Measurements from ENCODE around the gene TM9SF1. TPM values are rescaled to one million over a fixed set of nuclear protein-coding genes. Genes with fewer than 3 reads are reported as not detected.
A peak's percentile ranks its signal among the peaks of the same experiment; 100 is the strongest.

TM9SF1 gene, protein sequence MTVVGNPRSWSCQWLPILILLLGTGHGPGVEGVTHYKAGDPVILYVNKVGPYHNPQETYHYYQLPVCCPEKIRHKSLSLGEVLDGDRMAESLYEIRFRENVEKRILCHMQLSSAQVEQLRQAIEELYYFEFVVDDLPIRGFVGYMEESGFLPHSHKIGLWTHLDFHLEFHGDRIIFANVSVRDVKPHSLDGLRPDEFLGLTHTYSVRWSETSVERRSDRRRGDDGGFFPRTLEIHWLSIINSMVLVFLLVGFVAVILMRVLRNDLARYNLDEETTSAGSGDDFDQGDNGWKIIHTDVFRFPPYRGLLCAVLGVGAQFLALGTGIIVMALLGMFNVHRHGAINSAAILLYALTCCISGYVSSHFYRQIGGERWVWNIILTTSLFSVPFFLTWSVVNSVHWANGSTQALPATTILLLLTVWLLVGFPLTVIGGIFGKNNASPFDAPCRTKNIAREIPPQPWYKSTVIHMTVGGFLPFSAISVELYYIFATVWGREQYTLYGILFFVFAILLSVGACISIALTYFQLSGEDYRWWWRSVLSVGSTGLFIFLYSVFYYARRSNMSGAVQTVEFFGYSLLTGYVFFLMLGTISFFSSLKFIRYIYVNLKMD
- total RNA-seq: 10 to 100 TPM; 35.3 to 37.3 TPM
- 10 to 100 TPM; 15.8 to 35.0 TPM for polyA plus RNA-seq
- long read RNA-seq, donor 1, transcript TM9SF1-201 (6 exons, 2,452 nt): major isoform, 129 of 251 reads
- long read RNA-seq, donor 1, partial matches to known transcripts: 76 of 251 reads
- long read RNA-seq, donor 1, other reads (novel, unspliced or antisense): 33 of 251 reads
- long read RNA-seq, donor 2, transcript TM9SF1-201 (6 exons, 2,452 nt): major isoform, 33 of 59 reads
- long read RNA-seq, donor 2, partial matches to known transcripts: 12 of 59 reads
- long read RNA-seq, donor 2, other reads (novel, unspliced or antisense): 9 of 59 reads

DNA sequence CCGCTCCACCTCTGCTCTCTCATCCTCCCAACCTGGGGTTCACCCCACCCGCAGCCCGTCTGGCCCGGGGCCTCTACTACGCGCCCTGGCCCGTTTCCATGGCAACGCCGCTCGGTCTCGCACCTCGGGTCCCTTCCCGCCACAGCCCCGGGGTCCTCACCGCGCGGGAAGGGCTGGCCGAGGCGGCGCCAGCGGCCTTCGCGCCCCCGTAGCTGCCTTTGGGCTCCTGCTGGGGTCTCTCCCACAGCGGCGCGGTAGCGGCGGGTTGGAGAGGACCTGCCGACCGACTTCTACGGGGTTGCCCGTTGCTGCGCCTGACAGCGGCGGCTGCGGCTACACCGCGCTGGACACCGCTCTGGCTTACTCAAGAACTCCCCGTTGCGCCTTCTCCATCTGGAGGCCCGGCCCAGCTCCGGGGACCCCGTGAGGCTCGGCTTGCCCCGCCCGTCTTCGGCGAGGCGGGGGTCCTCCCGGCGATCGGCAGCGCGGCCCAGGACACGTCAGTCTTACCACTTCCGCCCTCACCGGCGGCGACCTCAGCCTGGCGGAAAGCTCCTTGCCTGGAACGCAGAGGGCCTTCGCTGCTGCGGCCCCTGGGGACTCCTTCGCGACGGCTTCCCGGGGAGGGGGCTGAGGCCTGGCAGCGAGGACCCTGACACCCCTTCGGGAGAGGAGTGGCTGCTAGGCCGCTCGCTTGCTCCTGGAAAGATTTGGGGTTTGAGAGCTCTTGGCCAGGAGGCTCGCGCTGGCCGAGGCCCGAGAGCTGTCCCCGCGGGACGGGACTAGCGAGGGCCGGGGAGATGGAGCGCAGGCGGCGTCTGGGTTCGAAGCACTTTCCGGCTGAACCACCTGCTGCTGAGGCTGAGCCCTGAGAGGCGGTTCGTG lies at the start of gene TM9SF1:
TM9SF1 (minus strand) TSS at position 256 of the 885 bp plus-strand sequence. CDS start 422 bp downstream, outside the sequence.
- no peaks in the 10 kb centered on the region for H3K9me3 ChIP-seq (ENCODE audit: control insufficient read depth, low read length)
- H3K27ac ChIP-seq (ENCODE audit: low read depth in 1 of 2, low read length in 2 of 2): peak within 1 kb of the TSS; percentile 55 to 81
- ATAC-seq (ENCODE audit: low FRiP score) (peak; percentile 96), DNase-seq (peak; percentile 93 to 97)
- H3K4me3 ChIP-seq (ENCODE audit: low read length in 2 of 2): peak within 1 kb of the TSS; percentile 65 to 77
- peaks cover 0 to 2% of the 10 kb centered on the region in 2 donors for H3K36me3 ChIP-seq (ENCODE audit: control insufficient read depth in 1 of 2, insufficient read depth in 2 of 2, low read length in 1 of 2)
- WGBS, 2 donors: 0% methylated on average over 87 to 89 of the region's 89 CpGs
- intact Hi-C loops (cut with DNase I): loop anchor here (1.0 to 5.0 kb wide), 2 partner anchors 37 kb away; partner anchors contain the start of genes GMPR2 (in 2 of the 2) and NEDD8 (in 2 of the 2)
- H3K27me3 ChIP-seq (ENCODE audit: control insufficient read depth in 1 of 2, insufficient read depth in 2 of 2, low read length in 1 of 2): no peaks in the 10 kb centered on the region
- peaks cover 0 to 4% of the 10 kb centered on the region in 2 donors for H3K4me1 ChIP-seq (ENCODE audit: control insufficient read depth in 1 of 2, insufficient read depth in 2 of 2, low read length in 2 of 2)

DNA sequence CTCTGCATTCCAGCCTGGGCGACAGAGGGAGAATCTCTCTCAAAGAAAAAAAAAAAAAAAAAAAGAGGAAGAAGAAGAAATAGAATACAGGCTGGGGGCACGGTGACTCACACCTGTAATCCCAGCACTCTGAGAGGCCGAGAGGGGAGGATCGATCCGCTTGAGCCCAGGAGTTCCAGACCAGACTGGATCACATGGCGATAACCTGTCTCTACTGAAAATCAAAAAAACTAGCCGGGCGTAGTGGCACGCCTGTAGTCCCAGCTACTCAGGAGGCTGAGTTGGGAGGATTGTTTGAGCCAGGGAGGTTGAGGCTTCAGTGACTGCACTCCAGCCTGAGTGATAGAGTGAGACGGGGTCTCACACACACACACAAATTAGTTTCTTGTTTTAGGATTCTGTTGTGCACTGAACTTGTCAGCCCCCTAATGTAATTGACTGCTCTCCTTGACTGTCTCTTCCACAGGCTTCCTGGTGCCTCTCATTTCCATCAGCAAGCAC lies 48.1 kb upstream of the TM9SF1 start:
- Histone ChIP-seq H3K4me3 (ENCODE audit: low read length in 2 of 2) (no peak overlapping the region), H3K27me3 (ENCODE audit: control insufficient read depth in 1 of 2, insufficient read depth in 2 of 2, low read length in 1 of 2) (no peaks in the 10 kb centered on the region), H3K36me3 (ENCODE audit: control insufficient read depth in 1 of 2, insufficient read depth in 2 of 2, low read length in 1 of 2) (peaks cover 0 to 3% of the 10 kb centered on the region in 2 donors), H3K27ac (ENCODE audit: low read depth in 1 of 2, low read length in 2 of 2) (peak overlapping the region; percentile 64 to 100), H3K9me3 (ENCODE audit: control insufficient read depth, low read length) (no peaks in the 10 kb centered on the region), H3K4me1 (ENCODE audit: control insufficient read depth in 1 of 2, insufficient read depth in 2 of 2, low read length in 2 of 2) (peaks cover 0 to 3% of the 10 kb centered on the region in 2 donors)
- intact Hi-C loops (cut with DNase I): loop anchor here (1.0 to 5.0 kb wide), 3 partner anchors 28 to 54 kb away; partner anchors contain the start of genes DHRS1 (in 1 of the 2), NOP9 (in 1 of the 2) and RABGGTA (in 1 of the 2)
- ATAC-seq (ENCODE audit: low FRiP score) (no peak), DNase-seq (no peak)
- 69 to 70% methylated on average over 10 of the region's 10 CpGs for WGBS, 2 donors

DNA sequence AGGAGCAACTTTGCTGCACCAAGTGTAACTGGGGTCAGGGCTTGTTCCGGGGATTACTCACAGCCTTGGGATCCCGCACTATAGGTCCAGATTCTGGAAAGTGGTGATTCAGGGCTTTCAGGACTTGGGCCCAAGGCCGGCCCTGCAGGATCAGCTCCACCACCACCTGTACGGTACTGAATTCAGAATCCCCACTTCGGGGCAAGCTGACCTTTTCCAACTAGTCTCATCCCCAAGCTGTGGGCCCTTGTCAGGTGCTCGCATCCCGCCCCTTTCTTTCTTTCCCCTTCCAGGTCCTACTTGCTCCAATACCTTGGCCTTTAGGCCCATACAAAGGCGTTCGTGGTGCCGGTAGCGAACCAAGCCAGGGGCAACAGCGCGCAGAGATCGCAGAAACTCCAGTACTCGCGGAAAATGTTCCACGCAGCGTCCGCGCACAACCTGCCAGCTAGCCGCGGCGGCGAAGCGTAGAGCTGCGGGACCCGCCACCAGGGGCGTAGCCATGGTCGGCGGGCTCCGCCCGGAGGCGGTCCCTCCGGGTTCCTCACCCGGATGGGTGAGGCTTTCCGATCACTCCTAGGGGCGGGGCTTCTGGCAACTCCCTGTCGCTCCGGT lies 46.7 kb upstream of the TM9SF1 start:
- 0 to 1% methylated on average over 39 of the region's 39 CpGs for WGBS, 2 donors

DNA sequence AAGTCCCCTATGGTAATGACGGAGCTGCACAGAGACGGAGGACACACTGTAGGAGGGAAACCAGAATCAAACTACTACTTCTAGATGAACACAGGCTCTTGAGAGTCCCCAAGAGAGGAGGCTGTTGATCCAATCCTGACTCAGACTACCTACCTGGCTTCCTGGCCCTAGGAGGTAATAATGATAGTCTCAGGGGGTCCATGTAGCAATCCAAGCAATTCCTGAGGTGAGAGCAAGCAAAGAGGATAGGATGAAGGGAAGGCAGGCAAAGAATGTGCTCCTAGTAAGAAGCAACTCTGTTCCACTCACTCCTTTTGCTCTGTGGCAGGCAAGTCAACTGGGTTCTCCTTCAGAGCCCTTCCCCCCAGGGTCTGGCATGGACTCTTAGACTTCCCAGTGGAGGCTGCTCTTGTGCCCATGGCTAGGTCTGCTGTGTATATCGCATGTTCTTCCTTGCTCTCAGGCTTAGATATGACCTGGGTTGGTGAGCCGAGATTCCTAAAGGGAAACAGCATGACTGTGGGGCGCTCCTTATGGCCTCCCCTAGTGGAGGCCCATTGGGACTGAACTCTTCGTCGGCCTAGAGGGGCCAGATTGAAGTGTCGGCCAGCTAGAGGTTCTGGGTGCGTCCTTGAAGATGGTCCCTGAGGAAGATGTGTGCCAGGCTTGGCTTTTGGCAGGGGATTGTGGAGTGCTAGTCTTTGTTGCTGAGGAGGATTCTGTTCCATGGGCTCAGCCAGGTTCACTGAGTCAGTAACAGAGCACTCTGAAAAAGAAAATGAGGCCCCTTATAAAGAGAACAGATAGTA lies 45.1 kb upstream of the TM9SF1 start:
- intact Hi-C loops (cut with DNase I): loop anchor here in 1 of 2 donors (5.0 kb wide), 1 partner anchor 57 kb away; the partner anchor contains the start of genes DHRS1 and NOP9
- Histone ChIP-seq H3K4me1 (ENCODE audit: control insufficient read depth in 1 of 2, insufficient read depth in 2 of 2, low read length in 2 of 2) (peaks cover 0 to 3% of the 10 kb centered on the region in 2 donors), H3K9me3 (ENCODE audit: control insufficient read depth, low read length) (no peaks in the 10 kb centered on the region), H3K27me3 (ENCODE audit: control insufficient read depth in 1 of 2, insufficient read depth in 2 of 2, low read length in 1 of 2) (no peaks in the 10 kb centered on the region), H3K27ac (ENCODE audit: low read depth in 1 of 2, low read length in 2 of 2) (no peak overlapping the region), H3K36me3 (ENCODE audit: control insufficient read depth in 1 of 2, insufficient read depth in 2 of 2, low read length in 1 of 2) (peaks cover 0 to 7% of the 10 kb centered on the region in 2 donors), H3K4me3 (ENCODE audit: low read length in 2 of 2) (no peak overlapping the region)
- 83 to 86% methylated on average over 9 of the region's 9 CpGs for WGBS, 2 donors
- ATAC-seq (ENCODE audit: low FRiP score) (no peak), DNase-seq (peak in 1 of 2 donors; percentile 53)

More for the DNA sequence above, 46.7 kb upstream of the TM9SF1 start:
- H3K4me3 ChIP-seq (ENCODE audit: low read length in 2 of 2): peak overlapping the region; percentile 63 to 66
- no peaks in the 10 kb centered on the region for H3K27me3 ChIP-seq (ENCODE audit: control insufficient read depth in 1 of 2, insufficient read depth in 2 of 2, low read length in 1 of 2)
- peaks cover 0 to 3% of the 10 kb centered on the region in 2 donors for H3K4me1 ChIP-seq (ENCODE audit: control insufficient read depth in 1 of 2, insufficient read depth in 2 of 2, low read length in 2 of 2)
- DNase-seq (peak; percentile 96), ATAC-seq (ENCODE audit: low FRiP score) (peak; percentile 97)
- intact Hi-C loops (cut with DNase I): loop anchor here (1.0 to 5.0 kb wide), 2 partner anchors 55 to 200 kb away; partner anchors contain the start of genes DHRS1 (in 1 of the 2), NOP9 (in 1 of the 2) and SDR39U1 (in 1 of the 2)
- no peaks in the 10 kb centered on the region for H3K9me3 ChIP-seq (ENCODE audit: control insufficient read depth, low read length)
- peaks cover 0 to 7% of the 10 kb centered on the region in 2 donors for H3K36me3 ChIP-seq (ENCODE audit: control insufficient read depth in 1 of 2, insufficient read depth in 2 of 2, low read length in 1 of 2)
- peak overlapping the region; percentile 36 to 98 for H3K27ac ChIP-seq (ENCODE audit: low read depth in 1 of 2, low read length in 2 of 2)

DNA sequence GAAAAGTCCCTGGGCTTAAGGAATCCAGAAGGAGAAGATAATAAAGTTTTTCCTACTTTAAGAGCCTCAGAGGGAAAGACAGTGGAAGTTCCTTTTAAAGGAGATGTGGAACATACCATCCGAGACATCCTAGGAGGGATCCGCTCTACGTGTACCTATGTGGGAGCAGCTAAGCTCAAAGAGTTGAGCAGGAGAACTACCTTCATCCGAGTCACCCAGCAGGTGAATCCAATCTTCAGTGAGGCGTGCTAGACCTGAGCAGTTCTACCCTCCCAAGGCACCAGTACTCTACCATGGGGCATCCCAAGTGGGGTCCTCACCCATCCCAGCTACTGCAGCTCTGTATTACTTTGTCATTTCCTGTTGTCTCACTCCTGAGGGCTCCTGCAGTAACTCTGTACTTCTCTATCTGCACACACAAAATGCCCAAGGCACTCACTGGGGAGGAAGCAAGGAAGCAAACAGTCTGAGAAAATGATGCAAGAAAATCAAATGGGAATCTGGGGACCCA lies 43.3 kb upstream of the TM9SF1 start:
- Histone ChIP-seq H3K27ac (ENCODE audit: low read depth in 1 of 2, low read length in 2 of 2) (no peak overlapping the region), H3K9me3 (ENCODE audit: control insufficient read depth, low read length) (no peaks in the 10 kb centered on the region), H3K36me3 (ENCODE audit: control insufficient read depth in 1 of 2, insufficient read depth in 2 of 2, low read length in 1 of 2) (peaks cover 0 to 7% of the 10 kb centered on the region in 2 donors), H3K4me1 (ENCODE audit: control insufficient read depth in 1 of 2, insufficient read depth in 2 of 2, low read length in 2 of 2) (peaks cover under 1 to 3% of the 10 kb centered on the region in 2 donors), H3K4me3 (ENCODE audit: low read length in 2 of 2) (no peak overlapping the region), H3K27me3 (ENCODE audit: control insufficient read depth in 1 of 2, insufficient read depth in 2 of 2, low read length in 1 of 2) (no peaks in the 10 kb centered on the region)
- 75 to 87% methylated on average over 5 of the region's 5 CpGs for WGBS, 2 donors
- DNase-seq: no peak
- no peak for ATAC-seq (ENCODE audit: low FRiP score)
- intact Hi-C loops (cut with DNase I): loop anchor here in 1 of 2 donors (5.0 kb wide), 1 partner anchor 194 kb away; no protein-coding TSS in a partner anchor

DNA sequence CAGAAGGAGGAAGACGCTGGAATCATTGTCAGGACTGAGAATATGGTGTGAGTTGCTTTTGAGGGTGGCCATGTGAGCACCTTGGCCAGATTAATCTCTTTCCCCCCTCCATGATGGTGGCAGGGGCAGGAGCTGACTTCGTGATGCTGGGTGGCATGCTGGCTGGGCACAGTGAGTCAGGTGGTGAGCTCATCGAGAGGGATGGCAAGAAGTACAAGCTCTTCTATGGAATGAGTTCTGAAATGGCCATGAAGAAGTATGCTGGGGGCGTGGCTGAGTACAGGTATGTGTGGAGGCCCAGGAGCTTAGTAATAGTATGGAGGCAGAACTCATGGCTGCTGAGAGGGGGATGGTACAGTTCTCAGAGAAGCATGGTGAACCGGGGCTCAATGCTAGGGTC lies 42.9 kb upstream of the TM9SF1 start:
- Histone ChIP-seq H3K27ac (ENCODE audit: low read depth in 1 of 2, low read length in 2 of 2) (no peak overlapping the region), H3K4me1 (ENCODE audit: control insufficient read depth in 1 of 2, insufficient read depth in 2 of 2, low read length in 2 of 2) (peaks cover 3% of the 10 kb centered on the region in 2 donors), H3K4me3 (ENCODE audit: low read length in 2 of 2) (no peak overlapping the region), H3K27me3 (ENCODE audit: control insufficient read depth in 1 of 2, insufficient read depth in 2 of 2, low read length in 1 of 2) (no peaks in the 10 kb centered on the region), H3K36me3 (ENCODE audit: control insufficient read depth in 1 of 2, insufficient read depth in 2 of 2, low read length in 1 of 2) (peaks cover 0 to 7% of the 10 kb centered on the region in 2 donors), H3K9me3 (ENCODE audit: control insufficient read depth, low read length) (no peaks in the 10 kb centered on the region)
- no peak for ATAC-seq (ENCODE audit: low FRiP score)
- 76% methylated on average over 5 of the region's 5 CpGs for WGBS, 2 donors
- intact Hi-C loops (cut with DNase I): loop anchor here in 1 of 2 donors (5.0 kb wide), 1 partner anchor 194 kb away; no protein-coding TSS in a partner anchor
- DNase-seq: no peak

All from aorta (tissue), 5 donors.